Activated T-cell treated with anti-CD3 and anti-CD28 coated beads for 24 hours (primary cell): Measurements from ENCODE around the gene MTRR.
"Not testable (repeated sequence)": the region's sequence is repeated elsewhere in the genome, so short reads cannot be mapped to it uniquely, and the experiment has no call there.

Experiments used
- DNase-seq: peaks from one replicate; pipeline ENCODE4 v3.0.0-alpha.2; 2020; ENCODE audit warnings: low read depth

The MTRR gene

GRCh38 chr5:7897014-7897600 is 28.2 kb downstream of the MTRR start:
- no peak for DNase-seq

GRCh38 chr5:7902201-7902600 is 33.3 kb downstream of the MTRR start:
- DNase-seq = no peak

GRCh38 chr5:7902666-7903625 is 34.0 kb downstream of the MTRR start:
- no peak for DNase-seq

DNA sequence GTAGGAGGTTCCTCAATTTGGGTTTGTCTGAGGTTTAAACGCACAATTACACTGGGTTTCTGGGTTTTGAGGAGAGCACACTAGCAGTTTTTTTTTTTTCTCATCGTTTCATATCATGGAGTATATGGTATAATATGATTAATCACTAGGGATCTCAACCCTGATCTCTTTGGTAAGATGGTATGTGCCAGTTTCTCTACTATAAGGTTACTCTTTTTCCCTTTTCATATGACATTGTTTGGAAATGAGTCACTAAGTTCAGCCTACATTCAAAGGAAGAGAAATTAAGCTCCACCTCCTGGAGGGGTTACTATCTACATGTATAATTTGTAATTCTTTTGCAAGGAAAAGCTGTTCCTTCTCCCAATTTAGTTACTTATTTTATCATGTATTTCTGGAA is 35.2 kb downstream of the MTRR start:
- DNase-seq = no peak

DNA sequence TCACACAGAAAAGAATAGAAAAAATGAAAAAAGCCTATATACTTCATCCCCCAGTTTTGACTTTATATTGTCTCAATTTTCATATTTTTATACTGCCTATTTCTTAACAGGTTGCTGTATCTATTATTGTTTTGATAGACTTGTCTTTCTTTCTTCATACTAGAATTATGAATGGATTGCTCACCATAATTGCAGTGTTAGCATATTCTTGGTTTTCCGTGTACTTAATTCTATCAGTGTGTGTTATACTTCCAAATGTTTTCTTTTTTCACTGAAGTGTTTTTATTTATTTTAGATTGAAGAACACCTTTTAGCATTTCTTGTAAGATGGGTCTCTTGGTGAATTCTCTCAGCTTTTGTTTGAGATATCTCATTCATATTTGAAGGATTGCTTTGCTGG is 38.7 kb downstream of the MTRR start:
- DNase-seq = no peak

DNA sequence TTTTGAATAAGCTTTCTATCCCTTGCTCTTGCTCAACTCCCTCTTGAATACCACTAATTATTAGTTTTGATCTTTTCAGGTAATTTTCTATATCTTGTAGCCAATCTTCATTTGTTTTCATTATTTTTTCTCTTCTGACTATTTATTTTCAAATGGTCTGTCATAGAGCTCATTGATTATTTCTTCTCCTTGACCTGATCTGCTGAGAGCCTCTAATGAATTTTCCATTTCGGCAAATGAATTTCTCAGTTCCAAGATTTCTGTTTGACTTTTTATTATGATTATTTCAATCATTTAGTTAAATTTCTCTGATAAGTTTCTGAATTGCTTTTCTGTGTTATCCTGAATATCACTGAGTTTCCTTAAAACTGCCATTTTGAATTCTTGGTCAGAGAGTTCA is 39.4 kb downstream of the MTRR start:
- no peak for DNase-seq

DNA sequence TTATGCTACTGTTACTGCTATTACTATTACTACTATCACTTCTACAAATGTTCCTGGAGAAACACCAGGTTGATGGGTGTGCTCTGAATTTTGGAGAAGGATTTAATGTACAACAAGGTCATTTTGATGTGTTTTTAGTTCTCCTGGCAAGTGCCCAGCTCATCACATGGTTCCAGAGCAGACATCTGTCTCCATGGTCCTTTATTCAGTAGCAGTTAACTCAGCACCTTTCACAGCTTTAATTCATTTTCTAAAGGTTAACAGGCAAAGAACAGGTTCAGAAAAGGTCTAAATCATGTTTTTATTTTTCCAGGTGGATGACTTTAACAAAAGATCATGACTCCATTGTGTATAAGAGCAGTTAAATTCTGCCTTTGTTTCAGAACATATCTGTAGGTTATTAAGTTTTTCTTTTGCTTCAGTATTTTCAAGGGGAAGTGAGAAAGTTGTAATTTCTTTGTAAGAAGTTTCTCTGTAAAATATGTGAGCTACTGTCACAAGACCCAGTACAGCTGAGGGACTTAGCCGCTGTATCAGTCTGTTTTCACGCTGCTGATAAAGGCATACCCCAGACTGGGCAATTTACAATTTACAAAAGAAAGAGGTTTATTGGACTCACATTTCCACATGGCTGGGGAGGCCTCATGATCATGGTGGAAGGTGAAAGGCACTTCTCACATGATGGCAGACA is 41.9 kb downstream of the MTRR start:
- DNase-seq = no peak

GRCh38 chr5:7911429-7911771 is 42.5 kb downstream of the MTRR start:
- DNase-seq = not testable (repeated sequence)

DNA sequence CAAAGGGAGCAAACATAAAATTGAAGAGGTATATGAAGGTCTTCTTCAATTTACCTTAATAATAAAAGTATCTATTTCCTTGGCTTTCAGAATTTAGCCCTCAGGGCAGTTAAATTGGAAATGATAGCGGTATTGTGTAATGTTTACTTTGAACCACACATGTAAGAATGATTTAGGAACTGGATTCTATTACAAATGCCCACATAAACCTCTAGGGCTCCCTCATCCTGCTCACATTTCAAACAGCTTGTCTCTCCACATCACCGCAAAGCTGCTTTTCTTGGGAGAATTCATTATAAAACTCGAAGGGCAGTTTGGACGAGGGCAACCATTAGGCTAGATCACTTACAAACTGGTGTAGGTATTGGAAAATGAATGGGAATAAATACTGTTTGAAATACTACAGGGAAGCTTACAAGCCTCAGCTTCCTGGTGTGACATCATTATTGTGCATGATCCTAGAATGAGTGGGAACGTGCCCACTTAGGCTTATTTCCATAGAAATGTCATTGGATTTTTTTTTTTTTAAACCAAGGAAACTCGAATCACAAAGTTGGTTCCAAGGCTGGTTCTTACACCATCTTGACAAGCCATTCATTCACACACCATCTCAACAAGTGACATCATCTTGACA is 47.3 kb downstream of the MTRR start:
- DNase-seq = no peak

DNA sequence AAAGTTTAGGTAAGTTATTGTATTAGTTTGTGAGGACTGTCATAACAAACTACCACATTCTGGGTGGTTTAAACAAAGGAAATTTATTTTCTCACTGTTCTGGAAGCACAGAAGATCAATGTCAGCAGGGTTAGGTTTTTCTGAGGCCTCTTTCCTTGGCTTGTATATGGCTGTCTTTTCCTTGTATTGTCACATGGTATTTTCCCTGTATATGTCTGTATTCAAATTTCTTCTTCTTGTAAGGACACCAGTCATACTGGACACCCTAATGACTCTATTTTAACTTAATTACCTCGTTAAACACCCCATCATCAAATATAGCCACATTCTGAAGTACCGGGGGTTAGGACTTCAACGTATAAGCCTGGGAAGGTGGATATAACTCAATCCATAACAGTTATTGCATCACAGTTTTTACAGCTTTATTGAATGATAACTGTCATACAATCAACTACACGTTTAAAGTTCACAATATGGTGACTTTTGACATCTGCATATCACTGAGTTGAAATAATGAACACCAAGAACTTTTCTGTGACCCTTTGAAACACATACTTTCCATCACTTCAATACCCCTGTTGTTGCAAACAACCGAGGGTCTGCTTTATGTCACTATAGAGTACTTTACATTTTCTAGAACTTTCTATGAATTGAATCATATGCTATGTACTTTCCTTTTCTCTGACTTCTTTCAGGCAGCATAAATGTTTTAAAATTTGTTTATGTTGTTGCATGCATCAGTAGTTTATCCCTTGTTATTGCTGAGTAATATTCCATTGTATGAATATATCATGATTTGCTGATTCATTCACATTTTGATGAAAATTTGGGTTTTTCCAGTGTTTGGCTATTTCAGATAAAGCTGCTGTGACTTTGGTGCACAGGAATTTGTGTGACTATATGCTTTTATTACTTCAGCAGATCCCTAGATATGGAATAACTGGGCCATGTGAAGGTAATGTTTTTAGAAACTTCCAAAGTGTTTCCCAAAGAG is 48.5 kb downstream of the MTRR start:
- no peak for DNase-seq

DNA sequence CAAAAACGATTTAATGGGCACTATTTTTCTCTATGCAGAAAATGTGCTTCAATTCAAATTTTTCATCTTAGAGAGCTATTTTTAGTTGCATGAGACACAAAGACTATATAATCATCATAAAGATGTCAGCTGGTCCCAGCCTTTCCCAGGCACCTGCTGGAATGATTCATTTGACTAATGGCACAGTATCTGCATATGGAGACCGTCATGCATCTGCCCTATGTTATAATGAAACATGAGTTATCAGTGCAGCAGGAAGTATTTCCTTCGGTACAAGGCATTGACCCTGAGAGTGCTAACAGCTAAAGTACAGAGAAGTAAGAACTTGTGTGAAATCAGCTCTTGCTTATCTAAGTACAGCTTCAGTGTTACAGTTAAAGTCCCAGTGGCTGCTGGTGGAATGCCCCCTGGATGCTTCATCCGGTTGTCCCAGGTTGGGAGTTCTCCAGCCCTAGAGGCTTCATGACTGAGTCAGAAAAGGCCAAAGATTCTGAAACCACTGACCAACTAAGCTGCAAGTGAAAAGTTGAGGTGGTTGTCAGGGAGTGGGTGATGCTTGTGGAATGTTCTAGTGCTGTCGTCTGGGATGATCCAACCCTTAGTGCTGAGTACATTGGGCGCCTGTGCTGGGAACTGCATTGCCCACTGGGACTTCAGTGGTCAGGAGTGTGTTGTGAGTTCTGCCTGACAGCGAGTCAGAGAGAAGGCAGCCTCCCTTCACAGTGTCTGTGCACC is 57.2 kb downstream of the MTRR start:
- no peak for DNase-seq

GRCh38 chr5:7926720-7927119 is 57.8 kb downstream of the MTRR start:
- DNase-seq = no peak

DNA sequence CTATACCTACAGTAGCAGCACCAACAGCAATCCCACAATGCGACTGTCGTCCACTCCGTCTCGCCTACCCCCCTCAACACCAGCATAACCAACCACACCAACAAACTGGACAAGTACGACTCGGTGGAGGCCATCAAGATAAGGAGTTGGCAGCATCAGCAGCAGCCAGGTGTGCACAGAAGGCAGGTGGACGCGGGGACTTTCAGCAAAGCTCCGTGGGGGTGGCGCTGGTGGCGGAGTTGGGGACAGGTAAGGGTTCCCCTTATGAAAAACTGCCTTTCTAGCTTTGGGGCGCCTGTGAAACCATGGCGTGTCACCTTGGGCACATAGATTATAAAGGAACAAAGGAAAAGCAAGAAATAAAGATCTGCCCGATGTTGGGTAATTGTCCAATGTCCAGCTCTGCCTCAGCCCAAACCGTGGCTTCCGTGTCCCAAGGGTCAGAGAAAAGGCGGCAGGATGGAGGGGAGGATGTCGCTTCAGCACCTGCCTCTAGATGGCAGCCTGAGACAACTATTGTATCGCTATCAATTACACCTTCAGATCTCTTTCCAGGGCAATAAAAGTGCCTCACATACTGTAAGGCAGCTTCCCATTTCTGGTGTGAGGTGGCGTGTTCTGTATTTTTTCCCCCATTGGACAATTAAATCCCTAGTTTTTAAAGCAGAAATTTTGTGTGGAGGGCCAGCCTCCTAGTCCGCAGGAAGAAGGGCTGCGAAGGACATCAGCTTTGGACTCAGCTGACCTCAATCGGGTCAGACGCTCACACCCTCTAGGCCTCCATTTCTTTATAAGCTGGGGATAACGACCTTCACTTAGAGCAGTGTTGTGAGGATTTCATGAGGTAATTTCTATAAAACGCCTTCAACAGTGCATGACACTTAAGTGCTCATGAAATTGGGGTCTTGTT is 58.8 kb downstream of the MTRR start:
- DNase-seq = no peak

DNA sequence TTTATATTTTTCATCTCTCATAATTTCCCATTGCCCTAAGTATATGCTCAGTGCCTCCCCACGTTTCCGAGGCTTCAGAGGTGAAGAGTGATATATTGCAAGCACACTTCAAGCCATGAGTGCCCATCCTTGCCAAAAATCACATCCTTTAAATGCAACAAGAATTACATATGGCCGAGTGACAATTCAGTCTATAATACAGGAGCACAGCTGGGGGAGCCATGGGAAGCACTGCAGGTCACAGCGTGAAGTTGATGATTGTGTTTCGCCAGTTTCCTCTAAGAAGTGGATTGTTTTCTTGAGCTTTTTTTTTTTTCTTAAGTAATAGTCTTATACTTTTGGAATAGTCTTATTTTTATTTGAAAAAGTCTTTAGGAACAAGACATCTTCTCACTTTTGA is 61.1 kb downstream of the MTRR start:
- no peak for DNase-seq

- no peak for DNase-seq
These were observed 72.7 kb downstream of the MTRR start for GRCh38 chr5:7941692-7942091.

- no peak for DNase-seq
These were observed 78.4 kb downstream of the MTRR start for GRCh38 chr5:7947301-7947700.
